ENCODE data around the gene PSAPL1. TPM values are rescaled to one million over a fixed set of nuclear protein-coding genes. Genes with fewer than 3 reads are reported as not detected.
"Not testable (repeated sequence)": the region's sequence is repeated elsewhere in the genome, so short reads cannot be mapped to it uniquely, and the experiment has no call there.

PSAPL1 gene
- total RNA-seq, 4 donors from 2014 or later, result 16.4 to 268 (median 137) TPM

- DNase-seq (ENCODE audit: low spot score in 2 of 2), result no peak
- H3K4me3 ChIP-seq, result no peak overlapping the region
- 71% methylated on average over 17 of the region's 17 CpGs for WGBS
Observed at GRCh38 chr4:7460566-7460965, 25.8 kb upstream of the PSAPL1 start.

DNA sequence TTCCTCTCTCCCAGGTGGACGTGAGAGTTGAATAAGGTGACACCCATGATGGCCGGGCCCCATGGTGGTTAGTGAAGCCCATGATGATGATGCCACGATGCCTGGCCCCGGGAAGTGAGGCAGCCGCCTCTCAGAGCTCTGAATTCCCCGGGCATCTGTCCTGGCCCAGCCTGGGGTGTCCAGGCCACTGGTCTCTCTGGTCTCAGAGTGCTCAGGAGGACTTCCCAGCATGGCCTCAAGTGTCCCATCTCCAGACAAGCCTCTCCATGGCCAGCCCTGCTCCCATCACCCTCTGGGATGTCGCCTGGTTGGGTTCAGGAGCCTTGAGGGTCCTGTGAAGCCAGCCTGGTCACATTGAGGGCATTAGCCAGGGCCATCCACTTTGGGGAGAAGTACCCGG lies 24.7 kb upstream of the PSAPL1 start:
- no peaks in the 10 kb centered on the region for H3K4me1 ChIP-seq
- no peaks in the 10 kb centered on the region for H3K9me3 ChIP-seq
- 100% methylated on average over 1 of the region's 8 CpGs for WGBS
- no peak overlapping the region for H3K4me3 ChIP-seq
- H3K27me3 ChIP-seq, result no peaks in the 10 kb centered on the region
- H3K36me3 ChIP-seq, result no peaks in the 10 kb centered on the region
- no peak overlapping the region for H3K27ac ChIP-seq
- DNase-seq (ENCODE audit: low spot score in 2 of 2), result no peak
- TF ChIP-seq EP300 (IDR thresholded peaks at IDR 0.05) (no peak), POLR2AphosphoS5 (IDR thresholded peaks at IDR 0.05) (no peak), POLR2A (IDR thresholded peaks at IDR 0.05) (no peak)
- TF ChIP-seq, protein P1, sequence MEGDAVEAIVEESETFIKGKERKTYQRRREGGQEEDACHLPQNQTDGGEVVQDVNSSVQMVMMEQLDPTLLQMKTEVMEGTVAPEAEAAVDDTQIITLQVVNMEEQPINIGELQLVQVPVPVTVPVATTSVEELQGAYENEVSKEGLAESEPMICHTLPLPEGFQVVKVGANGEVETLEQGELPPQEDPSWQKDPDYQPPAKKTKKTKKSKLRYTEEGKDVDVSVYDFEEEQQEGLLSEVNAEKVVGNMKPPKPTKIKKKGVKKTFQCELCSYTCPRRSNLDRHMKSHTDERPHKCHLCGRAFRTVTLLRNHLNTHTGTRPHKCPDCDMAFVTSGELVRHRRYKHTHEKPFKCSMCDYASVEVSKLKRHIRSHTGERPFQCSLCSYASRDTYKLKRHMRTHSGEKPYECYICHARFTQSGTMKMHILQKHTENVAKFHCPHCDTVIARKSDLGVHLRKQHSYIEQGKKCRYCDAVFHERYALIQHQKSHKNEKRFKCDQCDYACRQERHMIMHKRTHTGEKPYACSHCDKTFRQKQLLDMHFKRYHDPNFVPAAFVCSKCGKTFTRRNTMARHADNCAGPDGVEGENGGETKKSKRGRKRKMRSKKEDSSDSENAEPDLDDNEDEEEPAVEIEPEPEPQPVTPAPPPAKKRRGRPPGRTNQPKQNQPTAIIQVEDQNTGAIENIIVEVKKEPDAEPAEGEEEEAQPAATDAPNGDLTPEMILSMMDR (IDR thresholded peaks at IDR 0.05), result no peak

More at GRCh38 chr4:7460566-7460965, 25.8 kb upstream of the PSAPL1 start:
- Histone ChIP-seq H3K36me3 (no peaks in the 10 kb centered on the region), H3K9me3 (no peaks in the 10 kb centered on the region), H3K27ac (no peak overlapping the region), H3K4me1 (no peaks in the 10 kb centered on the region), H3K27me3 (no peaks in the 10 kb centered on the region)
- no peak for TF ChIP-seq POLR2A (IDR thresholded peaks at IDR 0.05)

DNA sequence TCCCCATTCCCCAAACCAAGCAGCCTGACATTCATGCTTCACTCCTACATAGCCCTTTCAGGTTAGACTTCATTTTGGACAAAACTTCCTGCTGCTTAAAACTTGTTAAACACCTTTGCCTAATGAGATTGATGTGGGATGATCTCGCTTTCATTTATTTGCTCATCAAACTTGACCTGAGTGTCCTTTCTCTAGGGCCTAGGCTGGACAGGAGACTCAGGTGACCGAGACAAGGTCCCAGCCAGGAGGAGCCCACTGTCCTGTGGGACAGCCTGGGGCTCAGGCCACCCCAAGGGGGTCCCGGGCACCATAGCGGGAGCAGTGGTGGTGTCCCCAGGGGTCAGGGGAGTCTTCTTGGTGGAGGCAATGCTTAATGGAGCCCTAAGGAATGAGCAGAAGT lies 23.7 kb upstream of the PSAPL1 start:
- Histone ChIP-seq H3K36me3 (no peaks in the 10 kb centered on the region), H3K4me1 (no peaks in the 10 kb centered on the region), H3K4me3 (no peak overlapping the region), H3K27me3 (no peaks in the 10 kb centered on the region), H3K27ac (no peak overlapping the region), H3K9me3 (no peaks in the 10 kb centered on the region)
- DNase-seq (ENCODE audit: low spot score in 2 of 2), result no peak
- WGBS, result 98% methylated on average over 4 of the region's 4 CpGs
- no peak for TF ChIP-seq POLR2A (IDR thresholded peaks at IDR 0.05)
- TF ChIP-seq, protein P1 (IDR thresholded peaks at IDR 0.05), result no peak
- TF ChIP-seq EP300 (IDR thresholded peaks at IDR 0.05), result no peak
- no peak for TF ChIP-seq POLR2AphosphoS5 (IDR thresholded peaks at IDR 0.05)

DNA sequence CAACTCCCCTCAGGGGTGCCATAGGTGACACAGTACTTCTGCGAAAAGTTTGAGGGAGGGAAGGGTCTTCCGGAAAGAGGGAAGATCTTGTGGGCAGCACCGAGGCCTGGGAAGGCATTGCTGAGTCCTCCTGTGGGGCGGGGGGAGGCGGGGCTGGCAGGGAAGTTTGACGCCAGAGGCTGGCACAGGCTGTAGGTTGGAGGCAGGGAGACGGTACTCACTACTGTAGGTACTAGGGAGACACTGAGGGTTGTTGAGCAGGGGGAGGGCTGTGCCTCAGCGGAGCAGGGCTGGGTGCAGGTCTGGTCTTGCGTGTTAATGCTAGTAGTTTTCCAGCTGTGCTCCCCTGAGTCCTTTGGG lies 23.3 kb upstream of the PSAPL1 start:
- DNase-seq (ENCODE audit: low spot score in 2 of 2), result no peak
- 66% methylated on average over 8 of the region's 9 CpGs for WGBS

DNA sequence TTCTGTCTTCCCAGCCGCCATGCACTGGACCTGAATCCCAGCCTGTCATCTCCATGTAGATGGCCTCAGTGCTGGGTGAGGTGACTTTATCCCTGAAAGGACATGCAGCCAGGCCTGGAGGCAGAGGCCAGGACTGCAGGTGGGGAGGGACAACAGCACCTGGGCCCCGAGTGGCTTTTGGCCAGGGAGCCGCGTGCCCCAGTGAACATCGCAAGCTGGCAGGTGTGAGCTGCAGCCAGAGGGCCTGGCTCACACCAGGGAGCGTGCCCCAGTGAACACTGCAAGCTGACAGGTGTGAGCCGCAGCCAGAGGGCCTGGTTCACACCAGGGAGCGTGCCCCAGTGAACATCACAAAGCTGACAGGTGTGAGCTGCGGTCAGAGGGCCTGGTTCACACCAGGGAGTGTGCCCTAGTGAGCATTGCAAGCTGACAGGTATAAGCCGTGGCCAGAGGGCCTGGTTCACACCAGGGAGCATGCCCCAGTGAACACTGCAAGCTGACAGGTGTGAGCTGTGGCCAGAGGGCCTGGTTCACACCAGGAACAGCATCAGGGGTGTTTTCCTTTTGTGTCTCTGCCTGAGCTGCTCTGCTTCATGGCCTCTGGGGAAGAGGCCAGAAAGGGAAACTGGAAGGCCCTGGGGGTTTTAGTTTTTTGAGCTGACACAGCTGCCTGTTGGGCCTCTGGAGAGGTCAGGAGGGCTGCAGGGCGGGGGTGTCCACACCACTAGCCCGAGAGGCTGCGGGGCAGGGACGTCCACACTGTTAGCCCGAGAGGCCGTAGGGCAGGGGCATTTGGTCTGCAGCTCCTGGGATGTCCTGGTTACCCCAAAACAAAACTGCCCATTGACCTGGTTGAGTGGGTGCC lies 22.7 kb upstream of the PSAPL1 start:
- TF ChIP-seq POLR2A (IDR thresholded peaks at IDR 0.05), result no peak
- TF ChIP-seq POLR2AphosphoS5 (IDR thresholded peaks at IDR 0.05), result no peak
- TF ChIP-seq, protein P1 (IDR thresholded peaks at IDR 0.05), result no peak
- no peak for TF ChIP-seq EP300 (IDR thresholded peaks at IDR 0.05)
- WGBS, result 83% methylated on average over 13 of the region's 16 CpGs
- H3K27me3 ChIP-seq, result no peaks in the 10 kb centered on the region
- no peak overlapping the region for H3K27ac ChIP-seq
- H3K4me3 ChIP-seq, result no peak overlapping the region
- H3K4me1 ChIP-seq, result no peaks in the 10 kb centered on the region
- H3K36me3 ChIP-seq, result no peaks in the 10 kb centered on the region
- DNase-seq (ENCODE audit: low spot score in 2 of 2), result no peak
- H3K9me3 ChIP-seq, result no peaks in the 10 kb centered on the region

More for the DNA sequence above, 23.3 kb upstream of the PSAPL1 start:
- no peaks in the 10 kb centered on the region for H3K9me3 ChIP-seq
- H3K36me3 ChIP-seq, result no peaks in the 10 kb centered on the region
- no peaks in the 10 kb centered on the region for H3K27me3 ChIP-seq
- no peak overlapping the region for H3K4me3 ChIP-seq
- H3K4me1 ChIP-seq, result no peaks in the 10 kb centered on the region
- TF ChIP-seq POLR2A (IDR thresholded peaks at IDR 0.05) (no peak), EP300 (IDR thresholded peaks at IDR 0.05) (no peak), POLR2AphosphoS5 (IDR thresholded peaks at IDR 0.05) (no peak)
- TF ChIP-seq, protein P1 (IDR thresholded peaks at IDR 0.05), result no peak
- H3K27ac ChIP-seq, result no peak overlapping the region

GRCh38 chr4:7452802-7453201 lies 18.1 kb upstream of the PSAPL1 start:
- not testable (repeated sequence) for H3K4me3 ChIP-seq; H3K9me3 ChIP-seq; DNase-seq (ENCODE audit: low spot score in 2 of 2); H3K27me3 ChIP-seq; H3K4me1 ChIP-seq; H3K27ac ChIP-seq; H3K36me3 ChIP-seq
- WGBS, result 97% methylated on average over 7 of the region's 9 CpGs
